Ovary (tissue), 3 donors: ENCODE data around the gene RBM6.

Experiments
- CTCF ChIP-seq, 3 donors: fragments of 450-650 bp in 2 of 3; fragments of 200-600 bp in 1 of 3; IDR thresholded peaks; one replicate each; pipeline versions ENCODE4 v1.5.1 to v1.8.0; 2016 to 2022; ENCODE audit warnings: antibody characterized with exemption in 3 of 3, mild to moderate bottlenecking in 1 of 3
- EP300 ChIP-seq: sonication (generic); formaldehyde crosslinking; IDR thresholded peaks from one replicate; pipeline ENCODE4 v1.6.1; 2017; ENCODE audit warnings: antibody characterized with exemption
- POLR2A ChIP-seq: fragments of 450-650 bp; IDR thresholded peaks from one replicate; pipeline ENCODE4 v1.6.1; 2017; ENCODE audit warnings: antibody characterized with exemption, mild to moderate bottlenecking, moderate library complexity
- donor health status: DM: no; HTN: no; CAD: no.

- TF ChIP-seq CTCF (IDR thresholded peaks at IDR 0.05) (no peak), EP300 (no peak), POLR2A (no peak)
These were observed 177.2 kb downstream of the RBM6 start for GRCh38 chr3:50117120-50117519.
